Activated CD4-positive, CD25-positive, alpha-beta regulatory T cell treated with anti-CD3 and anti-CD28 coated beads, Interleukin-2, amount 50 U/mL, for 24 hours (primary cell): ENCODE results near the gene HRH1.
A peak's percentile ranks its signal among the peaks of the same experiment; 100 is the strongest.
"Not testable (repeated sequence)": the region's sequence is repeated elsewhere in the genome, so short reads cannot be mapped to it uniquely, and the experiment has no call there.

Experiments used
- ATAC-seq, 2 donors: fragments of 150-1000 bp; cut with Tn5 transposase; one replicate each; pipeline ENCODE4 v1.10.0; 2021; ENCODE audit warnings: mild to moderate bottlenecking in 1 of 2, moderate library complexity in 1 of 2

Gene HRH1

GRCh38 chr3:11245827-11246662, 91.8 kb downstream of the HRH1 start:
- ATAC-seq, result no peak

GRCh38 chr3:11246663-11246970, 92.3 kb downstream of the HRH1 start:
- ATAC-seq, result no peak

- ATAC-seq, result no peak
Observed at GRCh38 chr3:11247362-11247761, 93.1 kb downstream of the HRH1 start.

DNA sequence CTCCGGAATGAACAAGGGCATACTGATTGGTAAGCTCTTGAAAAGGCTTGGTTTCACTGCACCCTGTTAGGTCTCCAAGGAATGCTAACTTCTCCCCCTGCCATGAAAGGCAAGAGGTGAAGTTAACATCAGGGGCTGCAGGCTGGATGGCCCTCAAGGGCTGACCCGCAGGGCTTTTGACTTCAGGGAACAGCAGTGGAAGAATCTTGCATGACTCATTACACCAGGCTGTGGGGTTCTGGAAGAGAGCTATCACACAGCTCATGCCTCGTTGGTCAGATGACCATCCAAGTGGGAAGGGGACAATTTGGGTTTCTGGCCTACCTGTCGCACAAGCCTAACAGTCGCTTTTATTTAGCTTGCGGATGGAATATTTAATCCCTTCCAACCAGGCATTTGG, 94.3 kb downstream of the HRH1 start:
- no peak for ATAC-seq

GRCh38 chr3:11250902-11251806, 96.9 kb downstream of the HRH1 start:
- peak; percentile 68 to 71 for ATAC-seq

DNA sequence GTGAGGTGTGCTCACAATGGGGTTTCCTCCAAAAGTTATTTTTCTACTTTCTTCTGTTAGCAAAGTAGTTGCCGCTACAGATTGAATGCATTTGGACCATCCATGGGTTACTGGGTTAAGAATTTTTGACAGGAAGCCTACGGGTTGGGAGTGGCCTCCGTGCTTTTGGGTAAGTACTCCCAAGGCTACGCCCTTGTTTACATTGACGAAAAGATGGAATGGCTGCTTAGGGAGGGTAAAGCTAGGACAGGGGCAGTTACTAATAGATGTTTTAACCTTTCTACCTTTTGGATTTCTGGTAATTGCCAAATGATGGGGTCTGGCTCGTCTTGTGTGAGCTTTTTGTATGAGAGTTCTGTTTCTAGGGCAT, 97.5 kb downstream of the HRH1 start:
- no peak for ATAC-seq

GRCh38 chr3:11254876-11255275, 100.6 kb downstream of the HRH1 start:
- ATAC-seq, result no peak

GRCh38 chr3:11255537-11255936, 101.2 kb downstream of the HRH1 start:
- not testable (repeated sequence) for ATAC-seq

GRCh38 chr3:11258958-11259357, 104.7 kb downstream of the HRH1 start:
- ATAC-seq, result no peak

GRCh38 chr3:11260460-11260859, 106.2 kb downstream of the HRH1 start:
- ATAC-seq, result no peak

DNA sequence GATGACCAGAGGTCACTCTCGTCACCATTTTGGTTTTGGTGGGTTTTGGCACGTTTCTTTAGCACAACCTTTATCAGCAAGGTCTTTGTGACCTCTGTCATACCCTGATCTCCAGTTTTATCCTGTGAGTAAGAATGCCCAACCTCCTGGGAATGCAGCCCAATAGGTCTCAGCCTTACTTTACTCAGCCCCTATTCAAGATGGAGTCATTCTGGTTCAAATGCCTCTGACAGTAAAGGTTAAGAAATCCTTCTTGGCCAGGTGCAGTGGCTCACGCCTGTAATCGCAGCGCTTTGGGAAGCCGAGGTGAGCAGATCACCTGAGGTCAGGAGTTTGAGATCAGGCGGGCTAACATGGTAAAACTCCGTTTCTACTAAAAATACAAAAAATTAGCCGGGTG, 114.7 kb downstream of the HRH1 start:
- no peak for ATAC-seq

GRCh38 chr3:11271986-11272904, 118.0 kb downstream of the HRH1 start, which contains the start of gene ATG7:
ATG7 (plus strand) TSS chr3:11272397; CDS start chr3:11298696, 26,299 bp downstream.
- ATAC-seq, result peak; percentile 93 to 94

- no peak for ATAC-seq
Observed at GRCh38 chr3:11272906-11273574, 118.7 kb downstream of the HRH1 start.

DNA sequence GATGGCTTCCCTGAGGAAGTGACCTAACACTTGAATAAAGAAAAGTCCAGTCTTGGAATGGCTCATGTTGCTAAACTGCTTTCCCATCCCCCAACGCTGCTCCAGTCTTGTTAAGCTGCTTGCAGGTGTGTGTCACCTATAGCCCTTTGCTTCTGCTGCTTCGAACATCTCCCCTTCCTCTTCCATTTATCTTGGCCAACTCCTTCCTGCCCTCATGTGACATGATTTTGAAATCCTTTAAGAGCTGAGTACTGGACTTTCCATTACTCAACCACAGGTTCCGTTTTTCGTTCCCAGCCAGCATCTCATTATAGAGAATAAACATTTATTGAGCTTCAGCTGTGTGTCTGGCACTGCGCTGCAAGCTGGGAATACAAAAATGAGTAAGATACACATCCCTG, 119.6 kb downstream of the HRH1 start:
- no peak for ATAC-seq

GRCh38 chr3:11274566-11275142, 120.4 kb downstream of the HRH1 start:
- ATAC-seq, result no peak

DNA sequence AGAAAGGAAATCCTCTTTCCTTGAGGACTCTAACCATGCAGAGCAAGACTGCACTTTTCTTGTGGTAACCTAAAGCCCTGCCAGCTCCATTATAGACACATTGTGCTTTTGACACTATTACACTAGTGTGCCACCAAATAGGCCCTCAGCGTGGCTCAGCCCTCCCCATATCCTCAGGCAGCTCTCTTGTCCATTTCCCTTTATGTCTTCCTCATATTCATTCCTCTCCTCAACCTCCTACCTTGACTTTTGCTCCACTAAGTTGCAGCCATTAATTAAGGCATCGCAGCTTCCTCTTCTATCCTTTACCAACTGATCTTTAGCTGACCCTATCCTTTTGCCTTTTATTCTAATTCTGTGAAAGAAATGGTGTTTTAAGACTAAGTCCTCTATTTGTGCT, 121.6 kb downstream of the HRH1 start:
- ATAC-seq, result no peak

DNA sequence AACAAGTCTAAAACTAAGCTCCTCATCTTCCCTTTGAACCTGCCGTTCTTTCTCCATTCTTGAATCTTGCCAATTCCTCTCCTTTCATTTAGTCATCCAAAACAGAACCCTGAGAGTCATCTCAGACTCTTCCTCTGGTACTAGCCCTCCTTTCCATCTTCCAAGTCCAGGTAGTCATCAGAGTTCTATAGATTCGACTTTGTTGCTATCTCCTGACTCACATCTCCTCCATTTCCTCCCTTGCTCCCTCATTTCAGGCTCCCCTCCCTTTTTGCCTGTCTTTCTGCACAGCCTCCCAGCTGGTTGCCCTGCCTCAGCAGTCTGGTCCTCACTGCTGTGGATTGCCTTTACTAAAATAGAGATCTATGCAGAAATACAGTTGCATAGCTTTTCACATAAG, 122.6 kb downstream of the HRH1 start:
- no peak for ATAC-seq

GRCh38 chr3:11282250-11283138, 128.2 kb downstream of the HRH1 start:
- ATAC-seq, result no peak

- ATAC-seq, result no peak
Observed at GRCh38 chr3:11283139-11283475, 128.8 kb downstream of the HRH1 start.

DNA sequence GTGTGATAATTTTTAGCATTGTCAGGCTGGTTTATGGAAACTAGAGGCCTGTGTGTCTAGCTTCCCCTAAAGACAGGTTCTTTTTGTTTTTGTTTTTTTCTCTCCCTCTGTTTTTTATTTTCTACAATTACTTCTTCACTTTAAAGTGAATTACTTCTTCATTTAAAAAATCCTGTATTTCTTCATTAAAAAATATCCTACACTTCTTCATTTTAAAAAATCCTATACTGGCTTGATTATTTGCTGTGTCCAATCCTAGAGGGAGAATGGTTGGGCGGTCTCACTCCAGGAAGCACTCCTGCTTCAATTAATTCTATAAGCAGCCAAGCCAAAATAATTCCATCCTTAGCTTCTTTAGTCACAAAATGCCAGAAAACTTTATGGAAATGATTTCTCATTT, 129.7 kb downstream of the HRH1 start:
- no peak for ATAC-seq

DNA sequence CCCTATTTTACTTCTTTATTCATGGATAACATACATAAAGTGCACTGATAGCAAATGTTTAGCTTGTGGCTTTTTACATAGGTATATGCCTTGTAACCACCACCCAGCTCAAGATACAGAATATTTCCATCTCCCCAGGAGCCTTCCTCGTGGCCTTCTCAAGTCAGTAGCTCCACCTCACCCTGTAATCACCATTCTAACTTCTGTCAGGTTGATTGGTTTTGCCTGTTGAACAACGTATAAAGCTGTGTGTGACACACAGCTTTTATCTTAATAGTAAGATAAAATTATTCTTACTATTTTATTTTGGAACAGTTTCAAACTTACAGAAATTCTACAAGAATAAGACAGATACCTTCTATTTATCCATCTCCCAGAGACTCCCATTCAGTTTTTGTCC, 131.2 kb downstream of the HRH1 start:
- no peak for ATAC-seq
